Fibroblast of peridontal ligament (primary cell): Measurements from ENCODE around the gene GPATCH4.
"Not testable (repeated sequence)": the region's sequence is repeated elsewhere in the genome, so short reads cannot be mapped to it uniquely, and the experiment has no call there.

Experiments
- DNase-seq: peaks from one replicate; pipeline ENCODE4 v3.0.0-alpha.2; 2010; ENCODE audit errors: extremely low read depth

The GPATCH4 gene

GRCh38 chr1:156598125-156598524, 3.2 kb downstream of the GPATCH4 start:
- DNase-seq: no peak

- DNase-seq: no peak
Measured at GRCh38 chr1:156596426-156596825, 4.9 kb downstream of the GPATCH4 start.

- DNase-seq: no peak
Measured at GRCh38 chr1:156595016-156595415, 6.3 kb downstream of the GPATCH4 start.

- DNase-seq: no peak
Measured at GRCh38 chr1:156594190-156594589, 7.1 kb downstream of the GPATCH4 start.

GRCh38 chr1:156593661-156593989, 7.7 kb downstream of the GPATCH4 start:
- no peak for DNase-seq

GRCh38 chr1:156592910-156593660, 8.2 kb downstream of the GPATCH4 start:
- no peak for DNase-seq

GRCh38 chr1:156592158-156592909, 8.9 kb downstream of the GPATCH4 start:
- no peak for DNase-seq

- peak; percentile 47 for DNase-seq
Measured at GRCh38 chr1:156591432-156592157, 9.7 kb downstream of the GPATCH4 start, which contains the start of gene NAXE. TSS of gene NAXE (plus strand) at chr1:156591776. CDS start at chr1:156591805, 29 bp downstream.

- DNase-seq: no peak
Measured at GRCh38 chr1:156591181-156591431, 10.2 kb downstream of the GPATCH4 start.

- DNase-seq: peak; percentile 33
Measured at GRCh38 chr1:156590326-156591180, 10.7 kb downstream of the GPATCH4 start.

GRCh38 chr1:156589546-156589945, 11.7 kb downstream of the GPATCH4 start:
- no peak for DNase-seq

- DNase-seq: not testable (repeated sequence)
Measured at GRCh38 chr1:156587927-156588326, 13.4 kb downstream of the GPATCH4 start.

- DNase-seq: no peak
Measured at GRCh38 chr1:156586892-156587477, 14.3 kb downstream of the GPATCH4 start.

GRCh38 chr1:156586323-156586722, 15.0 kb downstream of the GPATCH4 start:
- no peak for DNase-seq

GRCh38 chr1:156584813-156585212, 16.5 kb downstream of the GPATCH4 start:
- no peak for DNase-seq

- DNase-seq: peak; percentile 92
Measured at GRCh38 chr1:156583821-156584622, 17.3 kb downstream of the GPATCH4 start.

- no peak for DNase-seq
Measured at GRCh38 chr1:156582388-156583017, 18.8 kb downstream of the GPATCH4 start.

GRCh38 chr1:156581661-156582387, 19.5 kb downstream of the GPATCH4 start:
- no peak for DNase-seq

- DNase-seq: no peak
Measured at GRCh38 chr1:156579472-156579871, 21.8 kb downstream of the GPATCH4 start, which contains the start of gene TTC24. TSS of gene TTC24 (plus strand) at chr1:156579723. CDS start at chr1:156581365, 1,642 bp downstream.
